Smooth muscle cell (in vitro differentiated cells): Measurements from ENCODE around the gene CDK14. TPM values are rescaled to one million over a fixed set of nuclear protein-coding genes. Genes with fewer than 3 reads are reported as not detected.

Experiments used
- DNase-seq: peaks from one replicate; lab custom pipeline; 2025; ENCODE audit not compliant: unreplicated experiment; lab: John Stamatoyannopoulos, UW
- H2AFZ ChIP-seq: fragments of 200-600 bp; sonication (generic); 2 replicates; pipeline ENCODE4 v1.6.0; 2016; ENCODE audit warnings: antibody characterized with exemption, low read depth, mild to moderate bottlenecking
- H3F3A ChIP-seq: fragments of 200-600 bp; sonication (generic); 2 replicates; pipeline ENCODE4 v1.6.0; 2017; ENCODE audit warnings: antibody characterized with exemption, low read depth
- H3K27ac ChIP-seq: fragments of 200-600 bp; sonication (generic); 2 replicates; pipeline ENCODE4 v1.5.1; 2016; ENCODE audit warnings: low read depth, mild to moderate bottlenecking
- H3K27me3 ChIP-seq: fragments of 200-600 bp; sonication (generic); 2 replicates; pipeline ENCODE4 v1.6.1; 2016; ENCODE audit warnings: low read depth, mild to moderate bottlenecking
- H3K36me3 ChIP-seq: fragments of 200-600 bp; sonication (generic); 2 replicates; pipeline ENCODE4 v1.5.1; 2016; ENCODE audit warnings: low read depth
- H3K4me1 ChIP-seq: fragments of 200-600 bp; sonication (generic); 2 replicates; pipeline ENCODE4 v1.5.1; 2016; ENCODE audit warnings: low read depth
- H3K4me2 ChIP-seq: fragments of 200-600 bp; sonication (generic); 2 replicates; pipeline ENCODE4 v1.6.0; 2016; ENCODE audit warnings: mild to moderate bottlenecking
- H3K4me3 ChIP-seq: fragments of 200-600 bp; sonication (generic); 2 replicates; pipeline ENCODE4 v1.5.1; 2016; ENCODE audit warnings: mild to moderate bottlenecking
- H3K79me2 ChIP-seq: fragments of 200-600 bp; sonication (generic); 2 replicates; pipeline ENCODE4 v1.6.0; 2016; ENCODE audit warnings: low read depth, mild to moderate bottlenecking
- H3K9ac ChIP-seq: fragments of 200-600 bp; sonication (generic); 2 replicates; pipeline ENCODE4 v1.6.0; 2016; ENCODE audit warnings: low read depth
- H3K9me3 ChIP-seq: fragments of 200-600 bp; sonication (generic); replicated peaks from 2 replicates; pipeline ENCODE4 v1.5.1; 2016; ENCODE audit warnings: low read depth
- H4K20me1 ChIP-seq: fragments of 200-600 bp; sonication (generic); 2 replicates; pipeline ENCODE4 v1.6.0; 2016; ENCODE audit warnings: low read depth
- WGBS: methylation state at CpG from one replicate; pipeline ENCODE4 v1.1.7; 2016; ENCODE audit warnings: low lambda C conversion rate; 5-methylcytosine and 5-hydroxymethylcytosine counted together
- polyA plus RNA-seq: library from polyadenylated mRNA; unstranded; fragments of >200 nt; fragmentation: Nextera tagmentation; extraction: Ambion mirVana; gene quantifications from 2 replicates; pipeline ENCODE4 v1.2.1, GENCODE V29; 2016
- total RNA-seq: library from RNA; depleted of rRNA; stranded (reverse); fragments of >200 nt; gene quantifications from 2 replicates; pipeline ENCODE4 v1.2.3, GENCODE V29; 2014
- TF ChIP-seq, protein P1 (sequence below): fragments of 200-600 bp; sonication (generic); IDR thresholded peaks from 2 replicates; pipeline ENCODE4 v1.5.1; 2017; ENCODE audit warnings: borderline replicate concordance, mild to moderate bottlenecking, antibody characterized with exemption; ENCODE audit not compliant: insufficient read depth, poor library complexity, severe bottlenecking

The CDK14 gene
- total and polyA plus RNA-seq, 2 experiments from 2014 or later = 4.1 to 5.3 TPM

GRCh38 chr7:91198371-91198770 is 602.2 kb downstream of the CDK14 start:
- Histone ChIP-seq H3K4me2 (no peak overlapping the region), H3K36me3 (no peaks in the 10 kb centered on the region), H3F3A (no peaks in the 10 kb centered on the region), H4K20me1 (no peaks in the 10 kb centered on the region), H3K4me1 (peaks cover 34% of the 10 kb centered on the region), H3K9me3 (no peaks in the 10 kb centered on the region), H3K9ac (no peak overlapping the region), H3K27ac (no peak overlapping the region), H3K4me3 (no peak overlapping the region), H2AFZ (no peak overlapping the region), H3K79me2 (no peaks in the 10 kb centered on the region), H3K27me3 (no peaks in the 10 kb centered on the region)
- TF ChIP-seq, protein P1, sequence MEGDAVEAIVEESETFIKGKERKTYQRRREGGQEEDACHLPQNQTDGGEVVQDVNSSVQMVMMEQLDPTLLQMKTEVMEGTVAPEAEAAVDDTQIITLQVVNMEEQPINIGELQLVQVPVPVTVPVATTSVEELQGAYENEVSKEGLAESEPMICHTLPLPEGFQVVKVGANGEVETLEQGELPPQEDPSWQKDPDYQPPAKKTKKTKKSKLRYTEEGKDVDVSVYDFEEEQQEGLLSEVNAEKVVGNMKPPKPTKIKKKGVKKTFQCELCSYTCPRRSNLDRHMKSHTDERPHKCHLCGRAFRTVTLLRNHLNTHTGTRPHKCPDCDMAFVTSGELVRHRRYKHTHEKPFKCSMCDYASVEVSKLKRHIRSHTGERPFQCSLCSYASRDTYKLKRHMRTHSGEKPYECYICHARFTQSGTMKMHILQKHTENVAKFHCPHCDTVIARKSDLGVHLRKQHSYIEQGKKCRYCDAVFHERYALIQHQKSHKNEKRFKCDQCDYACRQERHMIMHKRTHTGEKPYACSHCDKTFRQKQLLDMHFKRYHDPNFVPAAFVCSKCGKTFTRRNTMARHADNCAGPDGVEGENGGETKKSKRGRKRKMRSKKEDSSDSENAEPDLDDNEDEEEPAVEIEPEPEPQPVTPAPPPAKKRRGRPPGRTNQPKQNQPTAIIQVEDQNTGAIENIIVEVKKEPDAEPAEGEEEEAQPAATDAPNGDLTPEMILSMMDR = no peak
- 88% methylated on average over 3 of the region's 3 CpGs for WGBS
- DNase-seq = no peak

DNA sequence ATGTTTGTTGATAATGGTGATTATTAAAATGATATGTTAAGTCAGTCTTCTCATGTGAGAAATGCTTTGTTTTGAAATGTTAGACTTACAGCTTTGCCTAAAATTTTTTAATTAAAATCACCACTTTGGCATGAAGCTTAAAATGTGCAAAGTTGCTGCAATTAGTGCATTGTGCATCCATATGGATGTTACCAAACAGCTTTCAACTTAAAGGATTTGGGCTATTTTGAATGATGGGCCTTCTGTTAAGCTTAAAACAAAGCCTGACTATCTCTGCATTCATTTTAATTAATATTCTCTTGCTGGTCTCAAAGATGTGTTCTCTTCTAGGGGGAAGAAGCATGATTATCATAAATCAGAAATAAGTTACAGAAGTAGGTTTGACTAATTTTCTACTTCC is 603.5 kb downstream of the CDK14 start:
- TF ChIP-seq, protein P1 = no peak
- Histone ChIP-seq H2AFZ (no peak overlapping the region), H3K4me2 (no peak overlapping the region), H3K4me3 (no peak overlapping the region), H3K79me2 (no peaks in the 10 kb centered on the region), H3K4me1 (peaks cover 23% of the 10 kb centered on the region), H4K20me1 (no peaks in the 10 kb centered on the region), H3F3A (no peaks in the 10 kb centered on the region), H3K27ac (no peak overlapping the region), H3K9me3 (no peaks in the 10 kb centered on the region), H3K9ac (no peak overlapping the region), H3K36me3 (no peaks in the 10 kb centered on the region), H3K27me3 (no peaks in the 10 kb centered on the region)
- no peak for DNase-seq

- Histone ChIP-seq H3K9ac (no peak overlapping the region), H3K4me3 (no peak overlapping the region), H4K20me1 (no peaks in the 10 kb centered on the region), H3K4me2 (no peak overlapping the region), H2AFZ (no peak overlapping the region), H3K79me2 (no peaks in the 10 kb centered on the region), H3K27me3 (no peaks in the 10 kb centered on the region), H3K27ac (no peak overlapping the region), H3K9me3 (no peaks in the 10 kb centered on the region), H3F3A (no peaks in the 10 kb centered on the region), H3K4me1 (peaks cover 19% of the 10 kb centered on the region), H3K36me3 (no peaks in the 10 kb centered on the region)
- WGBS = 90% methylated on average over 9 of the region's 9 CpGs
- TF ChIP-seq, protein P1 = no peak
- DNase-seq = no peak
Observed at GRCh38 chr7:91201442-91202113, 605.5 kb downstream of the CDK14 start.

GRCh38 chr7:91206361-91206960 is 610.3 kb downstream of the CDK14 start:
- no peak overlapping the region for H2AFZ ChIP-seq
- no peaks in the 10 kb centered on the region for H3K4me1 ChIP-seq
- H3F3A ChIP-seq = no peaks in the 10 kb centered on the region
- H3K4me2 ChIP-seq = no peak overlapping the region
- H3K79me2 ChIP-seq = no peaks in the 10 kb centered on the region
- H3K9me3 ChIP-seq = no peaks in the 10 kb centered on the region
- WGBS = 96% methylated on average over 6 of the region's 6 CpGs
- H4K20me1 ChIP-seq = no peaks in the 10 kb centered on the region
- H3K9ac ChIP-seq = no peak overlapping the region
- H3K27ac ChIP-seq = no peak overlapping the region
- H3K27me3 ChIP-seq = no peaks in the 10 kb centered on the region
- H3K4me3 ChIP-seq = no peak overlapping the region
- TF ChIP-seq, protein P1 = no peak
- no peaks in the 10 kb centered on the region for H3K36me3 ChIP-seq
- DNase-seq = no peak
